ENCODE data around the gene NKX6-2. TPM values are rescaled to one million over a fixed set of nuclear protein-coding genes. Genes with fewer than 3 reads are reported as not detected.

Gene NKX6-2
- total RNA-seq, 2 donors from 2014 or later = 5.0 TPM; not detected in 1

GRCh38 chr10:132816718-132817117 lies 30.8 kb upstream of the NKX6-2 start:
- no peaks in the 10 kb centered on the region for H3K4me1 ChIP-seq (replicated peaks)
- intact Hi-C loops (cut with DNase I) = no loop called here
- TF ChIP-seq POLR2A (IDR thresholded peaks at IDR 0.05) (no peak), POLR2AphosphoS5 (IDR thresholded peaks at IDR 0.05) (no peak)
- TF ChIP-seq, protein P1, sequence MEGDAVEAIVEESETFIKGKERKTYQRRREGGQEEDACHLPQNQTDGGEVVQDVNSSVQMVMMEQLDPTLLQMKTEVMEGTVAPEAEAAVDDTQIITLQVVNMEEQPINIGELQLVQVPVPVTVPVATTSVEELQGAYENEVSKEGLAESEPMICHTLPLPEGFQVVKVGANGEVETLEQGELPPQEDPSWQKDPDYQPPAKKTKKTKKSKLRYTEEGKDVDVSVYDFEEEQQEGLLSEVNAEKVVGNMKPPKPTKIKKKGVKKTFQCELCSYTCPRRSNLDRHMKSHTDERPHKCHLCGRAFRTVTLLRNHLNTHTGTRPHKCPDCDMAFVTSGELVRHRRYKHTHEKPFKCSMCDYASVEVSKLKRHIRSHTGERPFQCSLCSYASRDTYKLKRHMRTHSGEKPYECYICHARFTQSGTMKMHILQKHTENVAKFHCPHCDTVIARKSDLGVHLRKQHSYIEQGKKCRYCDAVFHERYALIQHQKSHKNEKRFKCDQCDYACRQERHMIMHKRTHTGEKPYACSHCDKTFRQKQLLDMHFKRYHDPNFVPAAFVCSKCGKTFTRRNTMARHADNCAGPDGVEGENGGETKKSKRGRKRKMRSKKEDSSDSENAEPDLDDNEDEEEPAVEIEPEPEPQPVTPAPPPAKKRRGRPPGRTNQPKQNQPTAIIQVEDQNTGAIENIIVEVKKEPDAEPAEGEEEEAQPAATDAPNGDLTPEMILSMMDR (IDR thresholded peaks at IDR 0.05) = no peak
- DNase-seq (ENCODE audit: low spot score) = no peak
- 79% methylated on average over 12 of the region's 12 CpGs for WGBS
- H3K27me3 ChIP-seq (replicated peaks; ENCODE audit: insufficient read depth) = peaks cover 4% of the 10 kb centered on the region
- H3K4me3 ChIP-seq = no peak overlapping the region
- no peak overlapping the region for H3K27ac ChIP-seq
- H3K9me3 ChIP-seq = no peaks in the 10 kb centered on the region
- no peaks in the 10 kb centered on the region for H3K36me3 ChIP-seq

DNA sequence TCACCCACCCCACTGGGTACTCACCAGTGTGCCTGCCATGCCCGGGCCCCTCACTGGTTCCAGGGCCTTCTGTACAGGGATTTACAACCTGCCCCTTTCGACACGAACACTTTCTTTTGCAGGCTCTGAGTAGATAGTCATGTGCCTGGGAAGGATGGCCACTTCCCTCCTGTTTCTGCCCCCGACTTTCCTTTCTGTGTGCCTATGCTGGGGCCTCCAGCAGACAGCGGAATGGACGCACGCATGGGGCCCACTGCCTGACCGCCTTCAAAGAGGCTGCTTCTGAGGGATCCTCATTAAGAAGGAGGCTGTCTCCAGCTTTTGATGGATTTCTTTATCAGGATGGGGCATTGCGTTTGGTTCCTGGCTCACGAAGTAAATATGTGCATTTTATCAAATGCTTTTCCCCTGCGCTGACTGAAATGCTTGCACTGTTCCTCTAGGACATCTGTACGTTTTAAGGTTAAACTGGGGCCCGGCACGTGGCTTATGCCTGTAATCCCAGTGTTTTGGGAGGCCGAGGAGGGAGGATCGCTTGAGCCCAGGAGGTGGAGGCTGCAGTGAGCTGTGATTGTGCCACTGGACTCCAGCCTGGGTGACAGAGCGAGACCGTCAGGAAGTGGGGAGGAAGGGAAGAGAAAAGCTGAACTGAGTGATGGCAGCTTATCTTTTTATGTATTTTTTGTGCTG lies 29.4 kb upstream of the NKX6-2 start:
- H3K4me3 ChIP-seq = no peak overlapping the region
- H3K4me1 ChIP-seq (replicated peaks) = no peaks in the 10 kb centered on the region
- no peak overlapping the region for H3K27ac ChIP-seq
- no peak for TF ChIP-seq POLR2AphosphoS5 (IDR thresholded peaks at IDR 0.05)
- no peak for TF ChIP-seq POLR2A (IDR thresholded peaks at IDR 0.05)
- TF ChIP-seq, protein P1 (IDR thresholded peaks at IDR 0.05) = no peak
- DNase-seq (ENCODE audit: low spot score) = no peak
- peaks cover 9% of the 10 kb centered on the region for H3K27me3 ChIP-seq (replicated peaks; ENCODE audit: insufficient read depth)
- no peaks in the 10 kb centered on the region for H3K36me3 ChIP-seq
- intact Hi-C loops (cut with DNase I) = no loop called here
- WGBS = 80% methylated on average over 18 of the region's 18 CpGs
- H3K9me3 ChIP-seq = no peaks in the 10 kb centered on the region

- intact Hi-C loops (cut with DNase I) = no loop called here
- no peaks in the 10 kb centered on the region for H3K9me3 ChIP-seq
- no peak for TF ChIP-seq POLR2A (IDR thresholded peaks at IDR 0.05)
- no peak for TF ChIP-seq POLR2AphosphoS5 (IDR thresholded peaks at IDR 0.05)
- TF ChIP-seq, protein P1 (IDR thresholded peaks at IDR 0.05) = no peak
- no peak overlapping the region for H3K4me3 ChIP-seq
- no peaks in the 10 kb centered on the region for H3K36me3 ChIP-seq
- no peak for DNase-seq (ENCODE audit: low spot score)
- H3K27me3 ChIP-seq (replicated peaks; ENCODE audit: insufficient read depth) = peaks cover 9% of the 10 kb centered on the region
- H3K4me1 ChIP-seq (replicated peaks) = no peaks in the 10 kb centered on the region
- H3K27ac ChIP-seq = no peak overlapping the region
- WGBS = 76% methylated on average over 16 of the region's 16 CpGs
These were observed 28.5 kb upstream of the NKX6-2 start for GRCh38 chr10:132814469-132814856.

DNA sequence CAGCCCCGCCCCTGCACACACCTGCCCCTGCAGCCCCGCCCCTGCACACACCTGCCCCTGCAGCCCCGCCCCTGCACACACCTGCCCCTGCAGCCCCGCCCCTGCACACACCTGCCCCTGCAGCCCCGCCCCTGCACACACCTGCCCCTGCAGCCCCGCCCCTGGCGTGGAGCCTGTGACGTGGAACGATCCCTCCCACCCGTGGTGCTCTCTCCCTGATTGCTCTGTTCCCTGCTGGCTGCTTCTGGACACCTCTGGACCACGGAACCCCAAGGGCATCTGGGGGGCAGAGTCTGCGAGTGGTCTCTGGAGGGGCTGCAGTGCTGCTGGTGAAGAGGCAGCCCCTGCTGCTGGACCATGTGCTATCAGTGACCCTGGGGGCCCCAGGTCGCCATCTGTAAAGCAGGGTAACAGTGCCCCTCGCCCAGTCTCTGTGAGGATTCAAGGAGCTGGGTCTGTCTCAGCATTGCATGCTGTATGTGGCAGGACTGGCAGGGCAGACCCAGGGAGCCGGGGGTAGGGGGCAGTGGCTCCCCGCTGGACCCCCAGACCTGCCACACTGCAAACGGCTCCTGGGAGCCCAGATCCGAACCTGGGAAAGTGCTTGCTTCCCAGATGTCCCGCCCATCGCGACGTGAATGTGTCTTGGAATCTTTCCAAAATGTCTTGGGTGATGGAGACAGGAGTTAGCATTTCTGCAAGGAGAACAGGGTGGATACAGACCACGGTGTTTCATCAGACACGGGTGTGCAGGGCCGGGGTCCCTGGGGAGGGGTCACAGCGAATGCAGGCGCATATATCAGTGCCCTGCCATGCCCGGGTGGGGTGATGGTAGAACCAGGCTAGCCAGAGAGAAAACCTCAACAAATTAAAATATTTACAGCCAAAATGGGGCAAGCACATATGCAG lies 27.9 kb upstream of the NKX6-2 start:
- H3K27me3 ChIP-seq (replicated peaks; ENCODE audit: insufficient read depth) = peaks cover 9% of the 10 kb centered on the region
- H3K4me1 ChIP-seq (replicated peaks) = no peaks in the 10 kb centered on the region
- WGBS = 65% methylated on average over 19 of the region's 28 CpGs
- H3K9me3 ChIP-seq = no peaks in the 10 kb centered on the region
- H3K36me3 ChIP-seq = no peaks in the 10 kb centered on the region
- no peak overlapping the region for H3K27ac ChIP-seq
- no peak overlapping the region for H3K4me3 ChIP-seq
- intact Hi-C loops (cut with DNase I) = no loop called here
- DNase-seq (ENCODE audit: low spot score) = no peak
- TF ChIP-seq, protein P1 (IDR thresholded peaks at IDR 0.05) = no peak
- no peak for TF ChIP-seq POLR2A (IDR thresholded peaks at IDR 0.05)
- no peak for TF ChIP-seq POLR2AphosphoS5 (IDR thresholded peaks at IDR 0.05)
